HG03060 (cell line): Measurements from ENCODE around the gene RAD51B.
A peak's percentile ranks its signal among the peaks of the same experiment; 100 is the strongest.

ENCODE experiments used
- ATAC-seq: cut with Tn5 transposase; IDR thresholded peaks from one replicate; pipeline ENCODE4 v1.9.1; 2021; ENCODE audit warnings: low read depth, moderate number of reproducible peaks; ENCODE audit not compliant: unreplicated experiment

RAD51B gene

DNA sequence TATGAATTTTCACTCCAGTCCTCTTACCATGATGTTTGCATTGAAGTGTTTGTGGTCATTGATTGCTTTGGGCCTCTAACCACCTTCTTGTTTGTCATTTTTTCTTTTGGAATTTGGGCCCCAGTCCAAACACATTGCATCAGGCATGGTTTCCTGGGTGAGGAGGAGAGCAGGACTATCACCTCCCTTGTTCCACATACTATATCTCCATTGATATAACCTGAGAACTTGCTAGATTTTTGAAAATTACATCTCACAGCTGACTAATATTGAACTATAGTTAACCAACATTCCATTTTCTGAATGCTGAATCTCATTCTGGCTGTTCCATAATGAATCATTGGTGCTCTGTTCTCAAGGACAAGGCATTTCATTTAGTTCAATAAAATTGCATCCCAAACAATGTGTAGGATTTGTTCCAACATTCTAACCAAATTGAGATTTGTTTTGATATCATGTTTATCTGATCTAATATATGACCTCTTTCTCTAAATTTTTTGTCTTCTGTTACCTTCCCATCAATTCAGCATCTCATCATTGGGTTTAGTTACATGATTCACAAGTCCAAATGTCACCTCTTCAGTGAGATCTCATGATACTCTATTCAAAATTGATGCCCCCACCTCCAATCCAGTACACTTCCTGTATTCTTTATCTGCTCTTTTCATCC, 644.3 kb downstream of the RAD51B start:
- no peak for ATAC-seq

GRCh38 chr14:68464711-68465110, 645.1 kb downstream of the RAD51B start:
- ATAC-seq: no peak

- ATAC-seq: no peak
These were observed 647.0 kb downstream of the RAD51B start for GRCh38 chr14:68466491-68466977.

- no peak for ATAC-seq
These were observed 647.8 kb downstream of the RAD51B start for GRCh38 chr14:68467425-68467824.

GRCh38 chr14:68468437-68469207, 649.0 kb downstream of the RAD51B start:
- no peak for ATAC-seq

DNA sequence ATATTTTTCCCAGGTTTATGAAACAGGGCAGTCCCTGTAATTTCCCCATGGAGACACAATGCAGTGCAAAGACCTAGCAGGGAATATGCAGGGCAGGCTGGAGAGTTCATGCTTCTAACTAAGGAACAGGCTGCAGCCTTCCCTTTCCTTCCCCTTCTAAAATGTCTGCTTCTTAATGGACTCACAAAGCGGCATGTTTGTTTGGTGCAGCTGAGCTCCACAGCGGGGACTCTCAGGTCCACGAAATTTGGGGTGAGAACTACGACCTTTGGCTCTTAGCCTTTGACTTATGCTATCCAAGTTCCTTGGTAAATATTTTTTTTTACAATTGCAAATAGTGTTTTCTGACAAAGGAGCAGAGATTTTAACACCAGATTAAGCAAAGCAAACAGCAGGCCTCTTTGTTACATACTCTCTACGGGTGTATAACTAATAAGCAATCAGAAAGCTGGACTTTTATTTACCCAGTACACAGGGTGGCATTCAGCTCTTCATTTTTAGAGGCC, 649.7 kb downstream of the RAD51B start:
- ATAC-seq: no peak

DNA sequence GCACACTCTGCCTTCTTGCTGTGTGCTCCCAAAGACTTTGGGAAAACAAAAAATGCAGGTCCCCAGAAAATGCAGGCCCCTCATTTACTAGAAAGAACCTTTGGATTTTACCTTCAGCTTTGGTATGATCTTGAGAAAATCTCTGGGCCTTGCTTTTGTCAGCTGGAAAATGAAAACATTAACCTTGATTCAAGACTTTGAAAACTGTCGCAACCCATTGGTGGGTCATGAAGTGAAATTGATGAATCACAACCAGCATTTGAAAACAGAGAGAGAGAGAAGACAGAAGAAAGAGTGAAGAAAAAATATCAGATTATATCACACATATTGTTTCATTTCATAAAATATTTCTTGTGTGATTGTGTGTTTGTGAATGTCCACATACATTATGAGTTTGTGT, 650.8 kb downstream of the RAD51B start:
- ATAC-seq: no peak

- no peak for ATAC-seq
These were observed 651.7 kb downstream of the RAD51B start for GRCh38 chr14:68471029-68471963.

GRCh38 chr14:68471964-68472508, 652.5 kb downstream of the RAD51B start:
- ATAC-seq: no peak

DNA sequence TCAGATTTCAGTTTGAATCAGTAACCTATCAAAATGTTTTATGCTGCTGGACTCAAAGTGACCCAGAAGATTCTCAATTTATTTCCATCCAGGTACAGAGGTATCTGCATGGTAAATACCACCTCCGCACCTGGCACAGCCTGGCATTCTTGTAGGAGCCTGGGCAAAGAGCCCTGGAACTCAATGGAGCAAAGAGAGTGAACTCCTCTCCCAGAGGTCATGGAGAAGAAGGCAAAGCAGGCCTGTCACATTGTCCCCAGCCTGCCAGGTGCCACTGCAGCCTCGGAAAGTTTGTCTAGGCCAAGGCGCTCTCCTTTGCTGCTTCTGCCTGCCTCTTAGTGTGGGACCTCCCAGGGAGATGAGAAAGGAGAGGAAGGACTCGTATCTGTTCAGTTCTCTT, 653.5 kb downstream of the RAD51B start:
- ATAC-seq: no peak

DNA sequence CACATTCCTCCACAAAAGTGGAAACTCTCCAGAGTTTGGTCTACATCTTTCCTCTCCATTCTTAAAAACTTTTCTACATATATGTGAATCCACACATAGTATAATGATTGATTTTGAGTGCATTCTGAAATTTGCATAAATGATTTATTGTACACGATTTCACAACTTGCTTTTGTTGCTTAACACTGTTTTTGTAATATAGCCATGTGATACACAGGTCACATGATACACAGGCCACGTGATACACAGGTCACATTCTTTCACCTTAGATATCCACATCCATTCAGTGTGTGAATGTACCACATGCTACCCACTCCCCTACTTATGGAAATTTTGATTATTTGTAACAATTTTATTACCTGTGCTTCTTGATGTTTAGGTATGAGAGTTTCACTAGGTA, 654.2 kb downstream of the RAD51B start:
- no peak for ATAC-seq

GRCh38 chr14:68474741-68475140, 655.2 kb downstream of the RAD51B start:
- ATAC-seq: no peak

DNA sequence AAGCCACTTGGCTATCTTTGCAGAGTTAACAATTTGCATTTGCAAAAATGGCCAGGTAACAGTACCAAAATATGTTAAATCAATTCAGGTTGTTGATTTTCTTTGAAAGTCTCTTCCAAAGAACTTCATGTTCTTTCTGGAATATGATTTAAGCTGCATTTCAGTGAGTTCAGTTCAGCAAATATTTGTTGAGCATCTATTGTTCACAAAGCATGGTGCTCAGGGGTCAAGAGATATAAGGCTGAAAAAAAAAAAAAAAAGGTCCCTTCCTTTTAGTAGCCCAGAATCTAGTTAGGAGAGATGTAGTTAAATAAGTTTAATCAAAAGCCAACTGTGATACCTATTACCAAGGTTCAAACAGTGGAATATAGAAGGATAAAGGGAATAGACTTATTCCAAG, 656.2 kb downstream of the RAD51B start:
- no peak for ATAC-seq

DNA sequence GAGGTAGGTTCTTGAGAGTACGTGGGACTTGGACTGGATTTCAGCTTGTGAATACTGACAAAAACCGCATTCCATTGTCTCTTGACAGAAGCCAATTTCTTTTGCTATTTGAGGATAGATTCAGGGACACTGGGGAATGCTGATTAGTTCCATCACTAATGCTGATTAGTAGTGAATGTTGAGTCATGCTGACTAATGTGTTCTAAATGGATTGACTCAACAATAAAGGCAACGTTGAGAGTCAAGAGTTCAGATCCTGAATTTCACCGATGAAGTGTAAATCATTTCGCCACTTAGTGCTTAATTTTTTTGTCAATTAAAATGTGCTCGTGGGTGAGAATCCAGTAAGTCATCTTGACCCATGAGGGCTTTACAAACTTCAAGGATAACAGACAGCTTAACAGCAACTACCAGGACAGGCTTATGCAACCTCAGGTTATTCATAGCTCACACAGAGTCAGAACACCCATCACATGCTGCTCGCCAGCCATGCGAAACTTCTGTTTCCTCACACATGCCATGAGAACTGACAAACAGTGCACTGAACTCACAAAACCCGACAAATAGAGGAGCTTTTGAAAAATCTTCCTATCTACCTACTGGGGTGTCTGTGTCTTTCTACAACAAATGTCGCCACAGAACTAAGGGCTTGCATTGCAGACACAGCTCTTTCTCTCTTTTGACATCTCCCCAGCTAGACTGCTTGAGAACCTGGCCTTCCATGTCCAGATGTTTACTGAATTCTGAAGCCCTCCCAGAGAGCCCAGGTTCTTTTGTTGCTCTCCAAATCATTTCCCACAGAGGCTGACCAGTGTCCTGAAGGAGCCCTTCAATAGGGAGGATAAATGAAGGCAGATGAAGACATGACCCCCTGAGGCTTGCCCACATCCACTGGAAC, 656.9 kb downstream of the RAD51B start:
- ATAC-seq: peak; percentile 90

DNA sequence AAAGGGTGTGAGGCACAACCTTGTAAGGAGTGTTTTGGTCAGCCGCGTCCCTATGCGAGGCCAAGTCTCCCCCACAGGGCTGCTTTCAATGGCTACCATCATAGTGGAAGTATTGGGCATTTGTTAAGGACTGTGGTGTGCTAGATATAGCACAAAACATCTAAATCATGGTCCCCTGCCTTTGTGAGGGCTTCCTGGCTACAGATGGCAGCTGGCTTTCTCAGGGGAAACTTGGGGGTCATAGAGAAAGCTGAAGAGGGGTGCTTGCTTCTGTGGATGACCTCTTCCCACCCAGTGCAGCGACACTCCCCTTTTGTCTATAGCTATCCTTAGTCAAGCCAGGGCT, 657.5 kb downstream of the RAD51B start:
- no peak for ATAC-seq

DNA sequence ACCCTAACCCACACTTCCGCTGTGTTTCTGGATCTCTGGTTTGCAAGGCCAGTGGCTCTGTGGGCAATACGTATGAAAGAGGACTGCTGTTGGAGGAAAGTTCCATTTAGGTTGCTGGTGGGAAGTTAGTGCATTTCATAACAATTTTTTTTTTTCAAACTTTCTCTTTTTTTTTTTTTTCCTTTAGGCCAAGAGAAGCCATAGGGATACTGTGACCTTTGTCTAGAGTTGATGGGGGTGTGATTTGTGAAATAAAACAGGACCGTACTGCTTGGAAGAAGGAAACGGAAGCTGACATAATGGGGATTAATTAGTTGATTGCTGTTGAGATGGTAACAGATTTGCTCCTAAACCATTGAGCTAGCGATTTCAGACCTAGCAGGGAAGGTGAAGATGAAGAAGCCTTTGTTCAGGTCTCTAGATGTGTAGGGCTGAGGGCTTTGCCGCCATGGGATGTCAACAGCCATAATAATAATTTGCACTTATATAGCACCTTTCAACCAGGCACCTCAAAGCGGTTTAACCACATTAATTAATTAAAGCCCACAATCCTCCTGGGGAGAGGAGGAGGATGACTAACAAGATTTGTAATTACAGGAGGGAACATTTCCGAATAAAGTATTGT, 658.0 kb downstream of the RAD51B start:
- ATAC-seq: no peak

GRCh38 chr14:68479247-68479646, 659.7 kb downstream of the RAD51B start:
- ATAC-seq: no peak

- no peak for ATAC-seq
These were observed 662.4 kb downstream of the RAD51B start for GRCh38 chr14:68482018-68482417.

- ATAC-seq: no peak
These were observed 663.3 kb downstream of the RAD51B start for GRCh38 chr14:68482772-68483395.
